Stimulated activated naive B cell treated with anti-CD40 and anti-IgM and Interleukin-4, amounts not matched to agents 10 μg/mL and 1 μg/mL and 100 μg/mL, for 72 hours (primary cell): ENCODE measurements around the gene ACBD4.

Experiments
- ATAC-seq, 2 donors: fragments of 150-1000 bp; cut with Tn5 transposase; replicated peaks; 2 replicates each; pipeline ENCODE4 v1.10.0; 2021; ENCODE audit warnings: moderate library complexity in 1 of 2
- DNase-seq: peaks from one replicate; pipeline ENCODE4 v3.0.0; 2021
- H3K27ac Mint-ChIP-seq: one replicate; pipeline ENCODE4 v1.8.0; 2022; ENCODE audit warnings: mild to moderate bottlenecking, mixed read lengths
- H3K27me3 Mint-ChIP-seq, 2 donors: one replicate each; pipeline ENCODE4 v1.8.0; 2022; ENCODE audit warnings: mixed read lengths in 2 of 2
- H3K36me3 Mint-ChIP-seq, 2 donors: one replicate each; pipeline ENCODE4 v1.8.0; 2022; ENCODE audit warnings: mixed read lengths in 2 of 2, mild to moderate bottlenecking in 1 of 2
- H3K4me1 Mint-ChIP-seq, 2 donors: one replicate each; pipeline ENCODE4 v1.8.0; 2022; ENCODE audit warnings: mixed read lengths in 2 of 2, mild to moderate bottlenecking in 1 of 2
- H3K4me3 Mint-ChIP-seq, 2 donors: one replicate each; pipeline ENCODE4 v1.8.0; 2022; ENCODE audit warnings: mild to moderate bottlenecking in 2 of 2, mixed read lengths in 2 of 2, moderate library complexity in 1 of 2
- H3K9me3 Mint-ChIP-seq, 2 donors: one replicate each; pipeline ENCODE4 v1.8.0; 2022; ENCODE audit warnings: mixed read lengths in 2 of 2, mild to moderate bottlenecking in 1 of 2

The ACBD4 gene

GRCh38 chr17:45175759-45176115 is 40.2 kb downstream of the ACBD4 start:
- Mint-ChIP-seq H3K4me3 (no peak overlapping the region), H3K4me1 (peaks cover 11 to 26% of the 10 kb centered on the region in 2 donors)

GRCh38 chr17:45177563-45177962 is 42.1 kb downstream of the ACBD4 start:
- H3K27ac Mint-ChIP-seq: no peak overlapping the region
- ATAC-seq: no peak

More at GRCh38 chr17:45175759-45176115, 40.2 kb downstream of the ACBD4 start:
- Mint-ChIP-seq H3K27ac (no peak overlapping the region), H3K27me3 (no peaks in the 10 kb centered on the region), H3K9me3 (no peaks in the 10 kb centered on the region), H3K36me3 (peaks cover 0 to 3% of the 10 kb centered on the region in 2 donors)
- ATAC-seq (no peak), DNase-seq (no peak)

GRCh38 chr17:45184144-45184543 is 48.7 kb downstream of the ACBD4 start:
- no peaks in the 10 kb centered on the region for H3K27me3 Mint-ChIP-seq
- H3K9me3 Mint-ChIP-seq: no peaks in the 10 kb centered on the region
- H3K36me3 Mint-ChIP-seq: no peaks in the 10 kb centered on the region
- H3K27ac Mint-ChIP-seq: no peak overlapping the region
- DNase-seq (no peak), ATAC-seq (no peak)
- no peak overlapping the region for H3K4me3 Mint-ChIP-seq
- no peaks in the 10 kb centered on the region for H3K4me1 Mint-ChIP-seq

More at GRCh38 chr17:45177563-45177962, 42.1 kb downstream of the ACBD4 start:
- Mint-ChIP-seq H3K9me3 (no peaks in the 10 kb centered on the region), H3K27me3 (no peaks in the 10 kb centered on the region), H3K4me3 (no peak overlapping the region), H3K4me1 (peaks cover 5 to 8% of the 10 kb centered on the region in 2 donors), H3K36me3 (no peaks in the 10 kb centered on the region)
- no peak for DNase-seq

GRCh38 chr17:45186801-45187354 is 51.4 kb downstream of the ACBD4 start:
- ATAC-seq: no peak
- no peaks in the 10 kb centered on the region for H3K36me3 Mint-ChIP-seq
- no peaks in the 10 kb centered on the region for H3K4me1 Mint-ChIP-seq
- H3K9me3 Mint-ChIP-seq: no peaks in the 10 kb centered on the region
- H3K4me3 Mint-ChIP-seq: no peak overlapping the region
- H3K27me3 Mint-ChIP-seq: no peaks in the 10 kb centered on the region
- no peak for DNase-seq
- no peak overlapping the region for H3K27ac Mint-ChIP-seq

- Mint-ChIP-seq H3K4me1 (no peaks in the 10 kb centered on the region), H3K36me3 (no peaks in the 10 kb centered on the region), H3K27me3 (no peaks in the 10 kb centered on the region), H3K4me3 (no peak overlapping the region), H3K27ac (no peak overlapping the region), H3K9me3 (no peaks in the 10 kb centered on the region)
- ATAC-seq: no peak
- DNase-seq: no peak
Observed at GRCh38 chr17:45189009-45189408, 53.5 kb downstream of the ACBD4 start.

- DNase-seq: no peak
- no peak for ATAC-seq
- Mint-ChIP-seq H3K27me3 (no peaks in the 10 kb centered on the region), H3K4me3 (no peak overlapping the region), H3K36me3 (no peaks in the 10 kb centered on the region), H3K4me1 (no peaks in the 10 kb centered on the region), H3K9me3 (no peaks in the 10 kb centered on the region), H3K27ac (no peak overlapping the region)
Observed at GRCh38 chr17:45190503-45191255, 55.2 kb downstream of the ACBD4 start.
